OCI-LY1 (cell line): Measurements from ENCODE around the gene CPN2.

Source experiments
- EZH2 ChIP-seq: fragments of 200-600 bp; sonication (generic), shearing (Covaris generic); IDR thresholded peaks from 2 replicates; pipeline ENCODE4 v1.8.0; 2017; ENCODE audit warnings: borderline replicate concordance, mixed run types, mild to moderate bottlenecking, antibody characterized with exemption, low read length, moderate library complexity, mixed read lengths
- TF ChIP-seq, protein P1 (sequence below): fragments of 200-600 bp; sonication (generic), shearing (Covaris generic); IDR thresholded peaks from 2 replicates; pipeline ENCODE4 v1.5.1; 2017; ENCODE audit warnings: mild to moderate bottlenecking, antibody characterized with exemption, low read length, moderate library complexity, mixed read lengths

GRCh38 chr3:194396539-194396858 is 45.4 kb upstream of the CPN2 start:
- TF ChIP-seq, protein P1, sequence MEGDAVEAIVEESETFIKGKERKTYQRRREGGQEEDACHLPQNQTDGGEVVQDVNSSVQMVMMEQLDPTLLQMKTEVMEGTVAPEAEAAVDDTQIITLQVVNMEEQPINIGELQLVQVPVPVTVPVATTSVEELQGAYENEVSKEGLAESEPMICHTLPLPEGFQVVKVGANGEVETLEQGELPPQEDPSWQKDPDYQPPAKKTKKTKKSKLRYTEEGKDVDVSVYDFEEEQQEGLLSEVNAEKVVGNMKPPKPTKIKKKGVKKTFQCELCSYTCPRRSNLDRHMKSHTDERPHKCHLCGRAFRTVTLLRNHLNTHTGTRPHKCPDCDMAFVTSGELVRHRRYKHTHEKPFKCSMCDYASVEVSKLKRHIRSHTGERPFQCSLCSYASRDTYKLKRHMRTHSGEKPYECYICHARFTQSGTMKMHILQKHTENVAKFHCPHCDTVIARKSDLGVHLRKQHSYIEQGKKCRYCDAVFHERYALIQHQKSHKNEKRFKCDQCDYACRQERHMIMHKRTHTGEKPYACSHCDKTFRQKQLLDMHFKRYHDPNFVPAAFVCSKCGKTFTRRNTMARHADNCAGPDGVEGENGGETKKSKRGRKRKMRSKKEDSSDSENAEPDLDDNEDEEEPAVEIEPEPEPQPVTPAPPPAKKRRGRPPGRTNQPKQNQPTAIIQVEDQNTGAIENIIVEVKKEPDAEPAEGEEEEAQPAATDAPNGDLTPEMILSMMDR, result no peak
- TF ChIP-seq EZH2, result no peak
